Gastrocnemius medialis (tissue), 4 donors: ENCODE data around the gene CARD14.

Experiments used
- POLR2A ChIP-seq, 2 donors: fragments of 450-650 bp; IDR thresholded peaks; one replicate each; pipeline ENCODE4 v1.6.1; 2017; ENCODE audit warnings: antibody characterized with exemption in 2 of 2, mild to moderate bottlenecking in 2 of 2, moderate library complexity in 2 of 2
- TF ChIP-seq, protein P1 (sequence below), 5 experiments: fragments of 450-650 bp in 3 of 5; fragments of 200-600 bp in 2 of 5; sonication (generic) in 2 of 5; IDR thresholded peaks in 4 of 5; conservative IDR thresholded peaks in 1 of 5; 1 replicate in 4 of 5; 2 replicates in 1 of 5; pipeline ENCODE4 v1.5.1; 2016 to 2019; ENCODE audit warnings: antibody characterized with exemption in 5 of 5, mild to moderate bottlenecking in 3 of 5, moderate library complexity in 3 of 5

GRCh38 chr17:80183581-80184422 lies 14.0 kb downstream of the CARD14 start:
- TF ChIP-seq, protein P1, sequence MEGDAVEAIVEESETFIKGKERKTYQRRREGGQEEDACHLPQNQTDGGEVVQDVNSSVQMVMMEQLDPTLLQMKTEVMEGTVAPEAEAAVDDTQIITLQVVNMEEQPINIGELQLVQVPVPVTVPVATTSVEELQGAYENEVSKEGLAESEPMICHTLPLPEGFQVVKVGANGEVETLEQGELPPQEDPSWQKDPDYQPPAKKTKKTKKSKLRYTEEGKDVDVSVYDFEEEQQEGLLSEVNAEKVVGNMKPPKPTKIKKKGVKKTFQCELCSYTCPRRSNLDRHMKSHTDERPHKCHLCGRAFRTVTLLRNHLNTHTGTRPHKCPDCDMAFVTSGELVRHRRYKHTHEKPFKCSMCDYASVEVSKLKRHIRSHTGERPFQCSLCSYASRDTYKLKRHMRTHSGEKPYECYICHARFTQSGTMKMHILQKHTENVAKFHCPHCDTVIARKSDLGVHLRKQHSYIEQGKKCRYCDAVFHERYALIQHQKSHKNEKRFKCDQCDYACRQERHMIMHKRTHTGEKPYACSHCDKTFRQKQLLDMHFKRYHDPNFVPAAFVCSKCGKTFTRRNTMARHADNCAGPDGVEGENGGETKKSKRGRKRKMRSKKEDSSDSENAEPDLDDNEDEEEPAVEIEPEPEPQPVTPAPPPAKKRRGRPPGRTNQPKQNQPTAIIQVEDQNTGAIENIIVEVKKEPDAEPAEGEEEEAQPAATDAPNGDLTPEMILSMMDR (IDR thresholded peaks at IDR 0.05 in 4 of 5, conservative IDR thresholded peaks at IDR 0.05 in 1 of 5): no peak
- no peak for TF ChIP-seq POLR2A (IDR thresholded peaks at IDR 0.05)
